Esophagus squamous epithelium (tissue), 5 donors: ENCODE results near the gene MYL5. TPM values are rescaled to one million over a fixed set of nuclear protein-coding genes. Genes with fewer than 3 reads are reported as not detected.

ENCODE experiments used
- DNase-seq: peaks from one replicate; lab custom pipeline; 2025; lab: John Stamatoyannopoulos, UW
- H3K27ac ChIP-seq, 4 donors: fragments of 200-600 bp; sonication (generic); one replicate each; pipeline ENCODE4 v1.5.1; 2016 to 2019; ENCODE audit warnings: mild to moderate bottlenecking in 1 of 4
- H3K27me3 ChIP-seq, 4 donors: fragments of 200-600 bp; sonication (generic); 1 replicate in 3 of 4; 2 replicates in 1 of 4; pipeline versions ENCODE4 v1.5.1 to v1.6.0; 2017 to 2021; ENCODE audit warnings: antibody characterized with exemption in 1 of 4
- H3K36me3 ChIP-seq, 3 donors: fragments of 200-600 bp; sonication (generic); one replicate each; pipeline ENCODE4 v1.5.1; 2016 to 2019
- H3K4me1 ChIP-seq, 3 donors: fragments of 200-600 bp; sonication (generic); one replicate each; pipeline ENCODE4 v1.5.1; 2017 to 2019
- H3K4me3 ChIP-seq, 4 donors: fragments of 200-600 bp; sonication (generic); 1 replicate in 3 of 4; 2 replicates in 1 of 4; pipeline ENCODE4 v1.5.1; 2016 to 2019; ENCODE audit warnings: mild to moderate bottlenecking in 2 of 4, moderate library complexity in 1 of 4
- H3K9me3 ChIP-seq, 3 donors: fragments of 200-600 bp; sonication (generic); one replicate each; pipeline ENCODE4 v1.5.1; 2016 to 2019
- CTCF ChIP-seq, 6 experiments: fragments of 450-650 bp in 4 of 6; fragments of 200-600 bp in 2 of 6; sonication (generic) in 2 of 6; IDR thresholded peaks; one replicate each; pipeline ENCODE4 v1.5.1; 2016 to 2019; ENCODE audit warnings: antibody characterized with exemption in 6 of 6, mild to moderate bottlenecking in 4 of 6, moderate library complexity in 4 of 6
- POLR2A ChIP-seq, 4 donors: fragments of 450-650 bp; IDR thresholded peaks; one replicate each; pipeline ENCODE4 v1.6.1; 2017; ENCODE audit warnings: antibody characterized with exemption in 4 of 4, mild to moderate bottlenecking in 4 of 4, moderate library complexity in 3 of 4
- WGBS, 2 donors: methylation state at CpG; one replicate each; pipeline ENCODE4 v1.1.5; 2018; 5-methylcytosine and 5-hydroxymethylcytosine counted together
- intact Hi-C: fragments of 100-400 bp; cut with DNase I; formaldehyde crosslinking; loops from one replicate; pipeline ENCODE4 v1.15.0; 2022
- total RNA-seq, 4 donors: library from RNA; depleted of rRNA; stranded (reverse); fragments of >200 nt; gene quantifications; one replicate each; pipeline ENCODE4 v1.1.0, GENCODE V29; 2016
- donor health status: DM: yes; HTN: yes; CAD: no.

Gene MYL5
- total RNA-seq, 4 donors from 2014 or later = 7.2 to 19.5 (median 12.8) TPM

- peaks cover 25 to 60% (median 29%) of the 10 kb centered on the region in 3 donors for H3K4me1 ChIP-seq
- 92 to 100% methylated on average over 1 to 4 of the region's 6 CpGs for WGBS, 2 donors
Measured at GRCh38 chr4:708631-708933, 34.2 kb downstream of the MYL5 start.

GRCh38 chr4:709348-709747 is 35.0 kb downstream of the MYL5 start:
- peaks cover 0 to 21% (median 0%) of the 10 kb centered on the region in 3 donors for H3K36me3 ChIP-seq
- intact Hi-C loops = no loop called here

More at GRCh38 chr4:708631-708933, 34.2 kb downstream of the MYL5 start:
- H3K27ac ChIP-seq = no peak overlapping the region
- H3K9me3 ChIP-seq = no peaks in the 10 kb centered on the region
- TF ChIP-seq POLR2A (IDR thresholded peaks at IDR 0.05) (no peak), CTCF (IDR thresholded peaks at IDR 0.05) (no peak)
- intact Hi-C loops = no loop called here
- H3K36me3 ChIP-seq = peaks cover 0 to 14% (median 0%) of the 10 kb centered on the region in 3 donors
- DNase-seq = no peak
- no peaks in the 10 kb centered on the region for H3K27me3 ChIP-seq
- peak overlapping the region in 1 of 4 donors; percentile 6 for H3K4me3 ChIP-seq

GRCh38 chr4:710116-710515 is 35.8 kb downstream of the MYL5 start:
- Histone ChIP-seq H3K4me3 (no peak overlapping the region), H3K36me3 (peaks cover 0 to 24% (median 0%) of the 10 kb centered on the region in 3 donors), H3K9me3 (no peaks in the 10 kb centered on the region), H3K4me1 (peaks cover 20 to 52% (median 22%) of the 10 kb centered on the region in 3 donors), H3K27ac (no peak overlapping the region), H3K27me3 (no peaks in the 10 kb centered on the region)
- no peak for DNase-seq
- WGBS, 2 donors = 68 to 81% methylated on average over 5 to 8 of the region's 9 CpGs
- no peak for TF ChIP-seq POLR2A (IDR thresholded peaks at IDR 0.05)
- no peak for TF ChIP-seq CTCF (IDR thresholded peaks at IDR 0.05)
- intact Hi-C loops = no loop called here

More at GRCh38 chr4:709348-709747, 35.0 kb downstream of the MYL5 start:
- no peak overlapping the region for H3K4me3 ChIP-seq
- TF ChIP-seq POLR2A (IDR thresholded peaks at IDR 0.05) (no peak), CTCF (IDR thresholded peaks at IDR 0.05) (no peak)
- 87 to 88% methylated on average over 6 of the region's 6 CpGs for WGBS, 2 donors
- no peaks in the 10 kb centered on the region for H3K27me3 ChIP-seq
- no peaks in the 10 kb centered on the region for H3K9me3 ChIP-seq
- peaks cover 25 to 60% (median 28%) of the 10 kb centered on the region in 3 donors for H3K4me1 ChIP-seq
- DNase-seq = no peak
- H3K27ac ChIP-seq = no peak overlapping the region

GRCh38 chr4:710916-711315 is 36.6 kb downstream of the MYL5 start:
- Histone ChIP-seq H3K27ac (no peak overlapping the region), H3K4me3 (no peak overlapping the region), H3K4me1 (peaks cover 20 to 49% (median 20%) of the 10 kb centered on the region in 3 donors), H3K36me3 (peaks cover 0 to 24% (median 0%) of the 10 kb centered on the region in 3 donors), H3K27me3 (no peaks in the 10 kb centered on the region), H3K9me3 (no peaks in the 10 kb centered on the region)
- intact Hi-C loops = no loop called here
- no peak for DNase-seq
- TF ChIP-seq CTCF (IDR thresholded peaks at IDR 0.05) (no peak), POLR2A (IDR thresholded peaks at IDR 0.05) (no peak)
- 82 to 87% methylated on average over 13 of the region's 13 CpGs for WGBS, 2 donors

- Histone ChIP-seq H3K36me3 (peaks cover 0 to 24% (median 0%) of the 10 kb centered on the region in 3 donors), H3K27ac (no peak overlapping the region), H3K9me3 (no peaks in the 10 kb centered on the region), H3K27me3 (no peaks in the 10 kb centered on the region), H3K4me3 (no peak overlapping the region), H3K4me1 (peaks cover 12 to 40% (median 15%) of the 10 kb centered on the region in 3 donors)
- DNase-seq = no peak
- no peak for TF ChIP-seq CTCF (IDR thresholded peaks at IDR 0.05)
- no peak for TF ChIP-seq POLR2A (IDR thresholded peaks at IDR 0.05)
- intact Hi-C loops = no loop called here
- WGBS, 2 donors = 46 to 65% methylated on average over 3 of the region's 3 CpGs
Measured at GRCh38 chr4:712093-712492, 37.8 kb downstream of the MYL5 start.
